H1 (cell line): ENCODE data around the gene SMCHD1. TPM values are rescaled to one million over a fixed set of nuclear protein-coding genes. Genes with fewer than 3 reads are reported as not detected.

Experiments used
- CTCF ChIA-PET: fragments of 300-600 bp; sonication (Branson Sonifier 250); formaldehyde crosslinking; loops from one replicate; lab custom pipeline; 2021; ENCODE audit not compliant: partially characterized antibody; lab: Charles Lee
- POLR2A ChIA-PET: fragments of 300-600 bp; sonication (Branson Sonifier 250); formaldehyde crosslinking; loops from one replicate; lab custom pipeline; 2021; ENCODE audit warnings: inconsistent platforms; ENCODE audit not compliant: partially characterized antibody; lab: Charles Lee
- DNase-seq, 2 experiments: peaks; one replicate each; pipeline versions ENCODE4 v3.0.0 to v3.0.0-alpha.2; 2010 to 2022; ENCODE audit warnings: low spot score in 2 of 2, low read depth in 1 of 2, mixed read lengths in 1 of 2
- FAIRE-seq: peaks from 2 replicates; lab custom pipeline; 2011; peaks lifted over from hg19 to GRCh38; lab: Jason Lieb, UNC
- H2AFZ ChIP-seq: 2 replicates; pipeline ENCODE4 v1.8.1; 2012; ENCODE audit warnings: low read length, inconsistent platforms
- H2AK5ac ChIP-seq: 2 replicates; pipeline ENCODE4 v1.6.1; 2013; ENCODE audit warnings: low read depth, low read length
- H2BK120ac ChIP-seq: replicated peaks from 2 replicates; pipeline ENCODE3; 2013; ENCODE audit warnings: low read depth, low read length, inconsistent platforms
- H2BK12ac ChIP-seq: 2 replicates; pipeline ENCODE4 v1.6.1; 2013; ENCODE audit warnings: low read depth, low read length
- H2BK15ac ChIP-seq: 2 replicates; pipeline ENCODE4 v1.6.1; 2013; ENCODE audit warnings: low read length
- H2BK20ac ChIP-seq: 2 replicates; pipeline ENCODE4 v1.6.1; 2013; ENCODE audit warnings: low read length
- H2BK5ac ChIP-seq: 2 replicates; pipeline ENCODE4 v1.6.1; 2013; ENCODE audit warnings: low read depth, low read length
- H3K14ac ChIP-seq: 2 replicates; pipeline ENCODE4 v1.6.1; 2013; ENCODE audit warnings: inconsistent platforms; ENCODE audit not compliant: insufficient read length
- H3K18ac ChIP-seq: 2 replicates; pipeline ENCODE4 v1.6.1; 2013; ENCODE audit warnings: low read length; ENCODE audit errors: extremely low read depth
- H3K23ac ChIP-seq: 2 replicates; pipeline ENCODE4 v1.6.1; 2013; ENCODE audit warnings: inconsistent platforms; ENCODE audit not compliant: insufficient read length
- H3K23me2 ChIP-seq: 2 replicates; pipeline ENCODE4 v1.6.1; 2013; ENCODE audit warnings: low read depth, low read length
- H3K27ac ChIP-seq: 2 replicates; pipeline ENCODE4 v1.6.1; 2011; ENCODE audit warnings: low read depth, low read length, inconsistent platforms
- H3K27me3 ChIP-seq, 4 experiments: replicated peaks in 1 of 4; 1 replicate in 1 of 4; 2 replicates in 3 of 4; pipeline versions ENCODE4 v1.6.1 to v1.8.1; 2011 to 2013; ENCODE audit warnings: low read length in 3 of 4, mild to moderate bottlenecking in 3 of 4, inconsistent platforms in 2 of 4, mixed read lengths in 2 of 4, moderate library complexity in 1 of 4; ENCODE audit not compliant: control insufficient read depth in 3 of 4, insufficient read depth in 3 of 4; ENCODE audit errors: extremely low read depth in 1 of 4
- H3K36me3 ChIP-seq, 4 experiments: 2 replicates each; pipeline versions ENCODE4 v1.6.1 to v1.8.1; 2011 to 2013; ENCODE audit warnings: mild to moderate bottlenecking in 4 of 4, low read length in 3 of 4, moderate library complexity in 2 of 4, control low read depth in 1 of 4, inconsistent platforms in 1 of 4; ENCODE audit not compliant: insufficient read depth in 4 of 4, control insufficient read depth in 2 of 4
- H3K4ac ChIP-seq: replicated peaks from 2 replicates; pipeline ENCODE3; 2013; ENCODE audit warnings: low read length, low read depth, mixed read lengths, inconsistent platforms; ENCODE audit not compliant: insufficient read length
- H3K4me1 ChIP-seq, 4 experiments: replicated peaks in 1 of 4; 1 replicate in 1 of 4; 2 replicates in 3 of 4; pipeline versions ENCODE4 v1.6.1 to v1.8.1; 2011 to 2013; ENCODE audit warnings: low read length in 3 of 4, inconsistent platforms in 2 of 4, mixed read lengths in 1 of 4; ENCODE audit not compliant: insufficient read depth in 4 of 4, control insufficient read depth in 3 of 4
- H3K4me2 ChIP-seq, 2 experiments: 2 replicates each; pipeline versions ENCODE4 v1.6.1 to v1.8.1; 2011 to 2013; ENCODE audit warnings: low read depth in 2 of 2, low read length in 2 of 2, control low read depth in 1 of 2, inconsistent platforms in 1 of 2, mild to moderate bottlenecking in 1 of 2; ENCODE audit not compliant: insufficient read depth in 1 of 2
- H3K4me3 ChIP-seq, 4 experiments: fragments of 200-600, 300-600 bp in 1 of 4; sonication (generic), shearing (Covaris generic), sonication (Bioruptor Twin) in 1 of 4; 2 replicates each; pipeline versions ENCODE4 v1.5.1 to v1.8.1; 2011 to 2016; ENCODE audit warnings: low read length in 4 of 4, low read depth in 3 of 4, control low read depth in 2 of 4, inconsistent platforms in 2 of 4, mild to moderate bottlenecking in 2 of 4, mixed read lengths in 1 of 4, moderate library complexity in 1 of 4; ENCODE audit not compliant: insufficient read depth in 2 of 4; ENCODE audit errors: extremely low read depth in 1 of 4
- H3K56ac ChIP-seq: replicated peaks from 2 replicates; pipeline ENCODE3; 2013; ENCODE audit warnings: low read depth, mild to moderate bottlenecking, mixed read lengths, low read length, inconsistent platforms; ENCODE audit not compliant: insufficient read length
- H3K79me1 ChIP-seq: 2 replicates; pipeline ENCODE4 v1.6.1; 2013; ENCODE audit warnings: low read depth, low read length, control low read depth
- H3K79me2 ChIP-seq, 2 experiments: 2 replicates each; pipeline versions ENCODE4 v1.6.1 to v1.8.1; 2012 to 2013; ENCODE audit warnings: low read length in 2 of 2, mild to moderate bottlenecking in 2 of 2, inconsistent platforms in 1 of 2; ENCODE audit not compliant: insufficient read depth in 2 of 2, control insufficient read depth in 1 of 2
- H3K9ac ChIP-seq, 4 experiments: replicated peaks in 1 of 4; 1 replicate in 1 of 4; 2 replicates in 3 of 4; pipeline versions ENCODE4 v1.6.1 to v1.8.1; 2011 to 2013; ENCODE audit warnings: low read depth in 3 of 4, low read length in 3 of 4, control low read depth in 2 of 4, mild to moderate bottlenecking in 2 of 4, moderate library complexity in 2 of 4, inconsistent platforms in 1 of 4; ENCODE audit errors: extremely low read depth in 1 of 4
- H3K9me3 ChIP-seq, 2 experiments: 2 replicates each; pipeline versions ENCODE4 v1.6.1 to v1.8.1; 2012 to 2013; ENCODE audit warnings: mild to moderate bottlenecking in 2 of 2, moderate library complexity in 2 of 2, control low read depth in 1 of 2, inconsistent platforms in 1 of 2, low read depth in 1 of 2, low read length in 1 of 2, mixed read lengths in 1 of 2; ENCODE audit not compliant: insufficient read depth in 2 of 2
- H4K20me1 ChIP-seq, 2 experiments: replicated peaks in 1 of 2; 2 replicates each; pipeline versions ENCODE3 to v1.8.1; 2011 to 2013; ENCODE audit warnings: inconsistent platforms in 2 of 2, low read length in 2 of 2, mild to moderate bottlenecking in 1 of 2; ENCODE audit not compliant: insufficient read depth in 2 of 2, control insufficient read depth in 1 of 2
- H4K5ac ChIP-seq: 2 replicates; pipeline ENCODE4 v1.6.1; 2013; ENCODE audit warnings: low read length, low read depth, mixed read lengths, inconsistent platforms; ENCODE audit not compliant: insufficient read length
- H4K8ac ChIP-seq: 2 replicates; pipeline ENCODE4 v1.8.0; 2013; ENCODE audit warnings: mild to moderate bottlenecking, moderate library complexity, low read length, inconsistent platforms; ENCODE audit not compliant: insufficient read depth; ENCODE audit errors: extremely low read depth
- H4K91ac ChIP-seq: replicated peaks from 2 replicates; pipeline ENCODE3; 2013; ENCODE audit warnings: low read length, mixed read lengths, inconsistent platforms; ENCODE audit not compliant: insufficient read length
- KDM4A ChIP-seq: IDR thresholded peaks from one replicate; pipeline ENCODE4 v1.7.1; 2012; ENCODE audit warnings: low read depth, mild to moderate bottlenecking, moderate library complexity, low read length, inconsistent platforms; ENCODE audit not compliant: severe bottlenecking
- RFX5 ChIP-seq: IDR thresholded peaks from 2 replicates; pipeline ENCODE4 v1.6.1; 2011; ENCODE audit warnings: low read depth, low read length, improper control_type of control experiment, borderline replicate concordance
- RNF2 ChIP-seq: fragments of 200-900, 300-1000 bp; sonication (generic); IDR thresholded peaks from 2 replicates; pipeline ENCODE4 v1.7.1; 2016; ENCODE audit warnings: borderline replicate concordance, low read depth, mild to moderate bottlenecking, antibody characterized with exemption, low read length; ENCODE audit not compliant: poor library complexity, severe bottlenecking; ENCODE audit errors: missing control alignments
- WGBS, 2 experiments: shearing (Covaris generic) in 1 of 2; methylation state at CpG; one replicate each; pipeline versions ENCODE4 v1.1.6 to v1.1.7; 2013 to 2015; ENCODE audit warnings: low lambda C conversion rate in 2 of 2, mixed read lengths in 2 of 2, inconsistent platforms in 1 of 2, low coverage in 1 of 2, missing lambda C conversion rate in 1 of 2; ENCODE audit not compliant: insufficient replicate concordance in 2 of 2, insufficient coverage in 1 of 2, insufficient read length in 1 of 2; ENCODE audit errors: extremely low coverage in 1 of 2, missing lambda C conversion rate in 1 of 2; 5-methylcytosine and 5-hydroxymethylcytosine counted together
- polyA plus RNA-seq, 7 experiments: library from polyadenylated mRNA; depleted of rRNA in 3 of 7; stranded (reverse) in 5 of 7; unstranded in 2 of 7; fragments of >200 nt in 5 of 7; fragments of 200-250 nt in 2 of 7; gene quantifications; 1 replicate in 5 of 7; 2 replicates in 1 of 7; 4 replicates in 1 of 7; pipeline versions ENCODE4 v1.2.1 to v1.2.3, GENCODE V29; 2011 to 2013; ENCODE audit warnings: missing spikeins in 2 of 7, mixed read lengths in 2 of 7
- total RNA-seq: library from RNA; stranded (reverse); fragmentation: NEBNext Ultra II Directional; extraction: Animal tissue kit (Norgen Biotek cat#: 25700); gene quantifications from 2 replicates; pipeline ENCODE4 v1.2.1, GENCODE V29; 2021
- TF ChIP-seq, protein P1 (sequence below): IDR thresholded peaks from 2 replicates; pipeline ENCODE4 v1.6.1; 2012; ENCODE audit warnings: inconsistent platforms

SMCHD1 gene
- total and polyA plus RNA-seq, 2 of the 8 experiments (the other 6 are each of a cell fraction or from before 2014, with no cell fraction given), result 9.3 to 32.0 TPM

DNA sequence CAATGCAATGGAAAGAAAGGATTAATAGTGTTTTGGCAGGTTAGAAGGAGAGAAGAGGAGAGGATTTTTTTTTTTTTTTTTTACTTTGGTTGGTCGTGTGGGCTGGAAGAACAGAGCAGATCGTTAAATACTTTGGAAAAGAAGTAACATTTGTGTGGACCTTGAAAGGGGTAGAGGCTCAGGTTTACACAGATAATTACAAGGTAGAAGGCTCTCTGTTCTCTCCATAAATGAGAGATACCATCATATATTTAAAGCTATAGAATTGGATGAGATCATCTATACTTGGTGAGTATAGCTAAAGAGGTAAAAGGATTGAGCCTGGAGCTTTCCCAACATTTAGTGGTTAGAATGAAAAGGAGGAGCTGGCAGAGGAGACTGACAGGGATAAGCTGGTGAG, 49.0 kb downstream of the SMCHD1 start:
- peaks cover 0 to 41% (median 4%) of the 10 kb centered on the region in 4 experiments; a peak in 7 of 8 replicates for H3K36me3 ChIP-seq
- peaks cover 0 to 4% of the 10 kb centered on the region in 2 experiments for H4K20me1 ChIP-seq
- no peak overlapping the region for H3K56ac ChIP-seq
- no peak overlapping the region for H2BK15ac ChIP-seq
- no peak overlapping the region for H3K9ac ChIP-seq
- no peak for DNase-seq
- POLR2A ChIA-PET, result interaction anchor here (0.5 kb wide), 1 partner anchor 47 kb away, joined by 3 read pairs; no protein-coding TSS in a partner anchor
- no peak overlapping the region for H3K4me2 ChIP-seq
- no peak overlapping the region for H2AFZ ChIP-seq
- FAIRE-seq, result no peak
- no peak overlapping the region for H4K5ac ChIP-seq
- H3K9me3 ChIP-seq, result no peaks in the 10 kb centered on the region
- 85% methylated on average over 2 of the region's 2 CpGs; no CpG with 5 or more reads in 1 of the 2 experiments for whole genome bisulfite sequencing, 2 experiments
- no peak overlapping the region for H3K27ac ChIP-seq
- H3K4ac ChIP-seq, result no peak overlapping the region
- no peak overlapping the region for H4K8ac ChIP-seq
- H4K91ac ChIP-seq, result no peak overlapping the region
- no peaks in the 10 kb centered on the region for H3K4me1 ChIP-seq
- TF ChIP-seq KDM4A (no peak), RFX5 (no peak), RNF2 (no peak)
- TF ChIP-seq, protein P1, sequence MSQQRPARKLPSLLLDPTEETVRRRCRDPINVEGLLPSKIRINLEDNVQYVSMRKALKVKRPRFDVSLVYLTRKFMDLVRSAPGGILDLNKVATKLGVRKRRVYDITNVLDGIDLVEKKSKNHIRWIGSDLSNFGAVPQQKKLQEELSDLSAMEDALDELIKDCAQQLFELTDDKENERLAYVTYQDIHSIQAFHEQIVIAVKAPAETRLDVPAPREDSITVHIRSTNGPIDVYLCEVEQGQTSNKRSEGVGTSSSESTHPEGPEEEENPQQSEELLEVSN, result no peak
- H2BK20ac ChIP-seq, result no peak overlapping the region
- H2BK5ac ChIP-seq, result no peak overlapping the region
- no peak overlapping the region for H2BK12ac ChIP-seq
- no peaks in the 10 kb centered on the region for H3K79me2 ChIP-seq
- no peak overlapping the region for H3K4me3 ChIP-seq
- H3K18ac ChIP-seq, result no peak overlapping the region
- no peak overlapping the region for H2BK120ac ChIP-seq
- no peaks in the 10 kb centered on the region for H3K27me3 ChIP-seq
- no peaks in the 10 kb centered on the region for H3K79me1 ChIP-seq
- H2AK5ac ChIP-seq, result no peak overlapping the region
- H3K14ac ChIP-seq, result no peak overlapping the region
- CTCF ChIA-PET, result no interaction called here
- no peaks in the 10 kb centered on the region for H3K23me2 ChIP-seq
- no peak overlapping the region for H3K23ac ChIP-seq
